Prostate gland (tissue), 2 donors: ENCODE data around the gene CACNA1E.

Experiments used
- CTCF ChIP-seq, 4 experiments: fragments of 200-600 bp in 2 of 4; fragments of 450-650 bp in 2 of 4; sonication (generic) in 2 of 4; IDR thresholded peaks; 1 replicate in 3 of 4; 2 replicates in 1 of 4; pipeline ENCODE4 v1.5.1; 2016 to 2019; ENCODE audit warnings: antibody characterized with exemption in 4 of 4, mild to moderate bottlenecking in 2 of 4, moderate library complexity in 2 of 4
- POLR2AphosphoS5 ChIP-seq: sonication (generic); formaldehyde crosslinking; IDR thresholded peaks from one replicate; pipeline ENCODE4 v1.6.1; 2017; ENCODE audit warnings: antibody characterized with exemption

DNA sequence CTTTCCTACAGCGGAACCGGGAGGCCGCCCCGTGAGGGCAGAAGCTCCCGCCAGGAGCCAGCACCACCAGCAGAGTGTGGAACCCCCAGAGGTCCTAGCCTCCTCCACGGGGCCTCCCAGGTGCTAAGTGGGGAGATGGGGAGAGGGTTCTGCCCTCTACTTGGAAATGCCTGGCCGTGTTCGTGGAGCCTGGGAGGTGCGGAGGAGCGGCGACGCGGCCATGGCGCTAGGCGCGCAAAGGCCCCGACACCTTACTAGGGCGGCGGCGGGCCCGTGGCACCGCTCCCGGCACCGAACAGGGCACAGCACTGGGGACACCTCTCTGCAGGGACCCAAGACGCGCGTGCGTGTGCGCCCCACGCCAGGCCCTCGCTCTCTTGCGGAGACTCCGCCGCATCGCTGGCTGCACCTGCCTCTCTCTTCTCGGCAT is 1.3 kb upstream of the CACNA1E start:
- TF ChIP-seq CTCF (IDR thresholded peaks at IDR 0.05), result no peak
- no peak for TF ChIP-seq POLR2AphosphoS5
